Germinal center (tissue), 1 donor: ENCODE measurements around the gene CCR7.
"Not testable (repeated sequence)": the region's sequence is repeated elsewhere in the genome, so short reads cannot be mapped to it uniquely, and the experiment has no call there.

Experiments used
- DNase-seq: peaks from one replicate; pipeline ENCODE4 v3.0.0; 2012; ENCODE audit warnings: mixed read lengths, low spot score

CCR7 gene

GRCh38 chr17:40551091-40551878 is 14.0 kb downstream of the CCR7 start:
- no peak for DNase-seq

- no peak for DNase-seq
Observed at GRCh38 chr17:40550608-40551007, 14.7 kb downstream of the CCR7 start.

- no peak for DNase-seq
Observed at GRCh38 chr17:40548982-40549685, 16.1 kb downstream of the CCR7 start.

- DNase-seq = no peak
Observed at GRCh38 chr17:40548491-40548981, 16.7 kb downstream of the CCR7 start.

- DNase-seq = no peak
Observed at GRCh38 chr17:40547785-40548478, 17.3 kb downstream of the CCR7 start.

GRCh38 chr17:40547079-40547784 is 18.0 kb downstream of the CCR7 start:
- no peak for DNase-seq

GRCh38 chr17:40546497-40546896 is 18.8 kb downstream of the CCR7 start:
- DNase-seq = not testable (repeated sequence)

GRCh38 chr17:40545660-40546059 is 19.6 kb downstream of the CCR7 start:
- DNase-seq = no peak

- no peak for DNase-seq
Observed at GRCh38 chr17:40542558-40543411, 22.5 kb downstream of the CCR7 start.

GRCh38 chr17:40541873-40542557 is 23.3 kb downstream of the CCR7 start:
- DNase-seq = no peak

- no peak for DNase-seq
Observed at GRCh38 chr17:40541060-40541872, 24.0 kb downstream of the CCR7 start.

- DNase-seq = no peak
Observed at GRCh38 chr17:40540448-40540847, 24.8 kb downstream of the CCR7 start.

- no peak for DNase-seq
Observed at GRCh38 chr17:40539711-40540411, 25.4 kb downstream of the CCR7 start.

GRCh38 chr17:40538936-40539705 is 26.2 kb downstream of the CCR7 start:
- no peak for DNase-seq

GRCh38 chr17:40538019-40538935 is 27.0 kb downstream of the CCR7 start:
- DNase-seq = no peak

GRCh38 chr17:40536295-40537171 is 28.7 kb downstream of the CCR7 start:
- DNase-seq = no peak
